T-cell (primary cell): ENCODE results near the gene MRPS27. TPM values are rescaled to one million over a fixed set of nuclear protein-coding genes. Genes with fewer than 3 reads are reported as not detected.

Experiments
- ATAC-seq, 4 experiments: fragments of 200-7000 bp in 3 of 4; fragments of 150-1000 bp in 1 of 4; cut with Tn5 transposase; replicated peaks in 1 of 4; 1 replicate in 3 of 4; 2 replicates in 1 of 4; pipeline ENCODE4 v1.10.0; 2021; ENCODE audit warnings: moderate library complexity in 3 of 4, mild to moderate bottlenecking in 2 of 4, moderate number of reproducible peaks in 1 of 4
- CTCF ChIA-PET, 2 donors: fragments of 300-600 bp; sonication (Branson Sonifier 250); formaldehyde crosslinking; loops; one replicate each; lab custom pipeline; 2022; ENCODE audit warnings: antibody characterized with exemption in 2 of 2; lab: Charles Lee
- POLR2A ChIA-PET, 2 donors: fragments of 300-600 bp; sonication (Branson Sonifier 250); formaldehyde crosslinking; loops; one replicate each; lab custom pipeline; 2022; ENCODE audit warnings: antibody characterized with exemption in 2 of 2; lab: Charles Lee
- DNase-seq, 35 experiments: peaks; one replicate each; pipeline versions ENCODE4 v3.0.0 to v3.0.0-alpha.2; 2013 to 2023
- H3K27ac ChIP-seq: one replicate; pipeline ENCODE4 v1.5.1; 2013; ENCODE audit warnings: low read length
- H3K27me3 ChIP-seq, 2 experiments: replicated peaks in 1 of 2; 1 replicate in 1 of 2; 2 replicates in 1 of 2; pipeline versions ENCODE4 v1.6.1 to v1.7.0; 2013; ENCODE audit warnings: low read length in 1 of 2, mixed read lengths in 1 of 2; ENCODE audit not compliant: control insufficient read depth in 2 of 2, insufficient read depth in 2 of 2; ENCODE audit errors: extremely low read depth in 1 of 2
- H3K36me3 ChIP-seq, 2 donors: 1 replicate in 1 of 2; 2 replicates in 1 of 2; pipeline versions ENCODE4 v1.6.1 to v1.7.0; 2013; ENCODE audit warnings: low read length in 1 of 2; ENCODE audit not compliant: control insufficient read depth in 2 of 2, insufficient read depth in 1 of 2; ENCODE audit errors: extremely low read depth in 1 of 2
- H3K4me1 ChIP-seq, 2 experiments: 1 replicate in 1 of 2; 2 replicates in 1 of 2; pipeline versions ENCODE4 v1.6.1 to v1.7.0; 2013; ENCODE audit warnings: low read length in 2 of 2, mixed read lengths in 1 of 2; ENCODE audit not compliant: insufficient read depth in 2 of 2, control insufficient read depth in 1 of 2; ENCODE audit errors: extremely low read depth in 1 of 2
- H3K4me3 ChIP-seq, 2 donors: 1 replicate in 1 of 2; 2 replicates in 1 of 2; pipeline versions ENCODE4 v1.5.1 to v1.7.0; 2013; ENCODE audit warnings: mild to moderate bottlenecking in 2 of 2, low read length in 1 of 2, moderate library complexity in 1 of 2; ENCODE audit not compliant: control insufficient read depth in 1 of 2; ENCODE audit errors: extremely low read depth in 1 of 2
- H3K9me3 ChIP-seq: 2 replicates; pipeline ENCODE4 v1.7.0; 2013
- H3K27ac Mint-ChIP-seq, 2 donors: one replicate each; pipeline ENCODE4 v1.8.0; 2020 to 2021; ENCODE audit warnings: mild to moderate bottlenecking in 2 of 2, mixed read lengths in 2 of 2
- H3K27me3 Mint-ChIP-seq, 2 donors: one replicate each; pipeline ENCODE4 v1.8.0; 2021 to 2022; ENCODE audit warnings: mixed read lengths in 2 of 2
- H3K36me3 Mint-ChIP-seq: one replicate; pipeline ENCODE4 v1.8.0; 2021; ENCODE audit warnings: mixed read lengths
- H3K4me1 Mint-ChIP-seq, 3 donors: one replicate each; pipeline ENCODE4 v1.8.0; 2020 to 2022; ENCODE audit warnings: mixed read lengths in 3 of 3, mild to moderate bottlenecking in 1 of 3
- H3K4me3 Mint-ChIP-seq, 3 donors: one replicate each; pipeline ENCODE4 v1.8.0; 2020 to 2022; ENCODE audit warnings: mild to moderate bottlenecking in 3 of 3, mixed read lengths in 3 of 3, moderate library complexity in 3 of 3
- H3K9me3 Mint-ChIP-seq, 3 donors: one replicate each; pipeline ENCODE4 v1.8.0; 2020 to 2022; ENCODE audit warnings: mixed read lengths in 3 of 3
- WGBS: methylation state at CpG from one replicate; pipeline ENCODE4 v1.1.5; 2013; ENCODE audit warnings: missing lambda C conversion rate; ENCODE audit not compliant: insufficient coverage; 5-methylcytosine and 5-hydroxymethylcytosine counted together
- total RNA-seq, 35 experiments: library from RNA in 6 of 35; stranded (reverse) in 6 of 35; fragments of 120-200 nt in 1 of 35; gene quantifications; one replicate each; pipeline versions ENCODE4 v1.2.1 to v1.2.4 and lab custom pipeline; 2013 to 2026

MRPS27 gene
- total RNA-seq, 5 donors from 2014 or later (not counting 1 experiment from before 2014, with no cell fraction given): 34.4 to 43.3 (median 39.7) TPM

GRCh38 chr5:72337159-72337558 is 17.1 kb upstream of the MRPS27 start:
- POLR2A ChIA-PET: no interaction called here
- no peak overlapping the region for H3K4me3 ChIP-seq
- Mint-ChIP-seq H3K27ac (no peak overlapping the region), H3K9me3 (no peaks in the 10 kb centered on the region), H3K36me3 (peaks cover 52% of the 10 kb centered on the region), H3K4me3 (no peak overlapping the region), H3K4me1 (peaks cover 0 to 3% (median 0%) of the 10 kb centered on the region in 3 donors), H3K27me3 (no peaks in the 10 kb centered on the region)
- H3K27ac ChIP-seq: no peak overlapping the region
- H3K27me3 ChIP-seq: no peaks in the 10 kb centered on the region
- no peaks in the 10 kb centered on the region for H3K4me1 ChIP-seq
- CTCF ChIA-PET: no interaction called here
- no peak for DNase-seq
- H3K9me3 ChIP-seq: no peaks in the 10 kb centered on the region
- peaks cover 0 to 32% of the 10 kb centered on the region in 2 donors for H3K36me3 ChIP-seq
- no peak for ATAC-seq
- whole genome bisulfite sequencing: no CpG with 5 or more reads among the region's 1 CpG

GRCh38 chr5:72330712-72331111 is 10.7 kb upstream of the MRPS27 start:
- Mint-ChIP-seq H3K4me1 (no peaks in the 10 kb centered on the region), H3K27ac (no peak overlapping the region), H3K9me3 (no peaks in the 10 kb centered on the region), H3K4me3 (no peak overlapping the region), H3K27me3 (no peaks in the 10 kb centered on the region), H3K36me3 (peaks cover 56% of the 10 kb centered on the region)
- no CpG with 5 or more reads among the region's 1 CpG for WGBS
- Histone ChIP-seq H3K27me3 (no peaks in the 10 kb centered on the region), H3K9me3 (no peaks in the 10 kb centered on the region), H3K36me3 (peaks cover 3 to 41% of the 10 kb centered on the region in 2 donors), H3K27ac (no peak overlapping the region), H3K4me1 (no peaks in the 10 kb centered on the region), H3K4me3 (no peak overlapping the region)
- CTCF ChIA-PET: no interaction called here
- POLR2A ChIA-PET: no interaction called here
- no peak for DNase-seq
- no peak for ATAC-seq

GRCh38 chr5:72328172-72328571 is 8.1 kb upstream of the MRPS27 start:
- no peak overlapping the region for H3K27ac ChIP-seq
- no peaks in the 10 kb centered on the region for H3K27me3 Mint-ChIP-seq
- H3K27me3 ChIP-seq: no peaks in the 10 kb centered on the region
- POLR2A ChIA-PET: no interaction called here
- no peaks in the 10 kb centered on the region for H3K4me1 ChIP-seq
- no peak overlapping the region for H3K27ac Mint-ChIP-seq
- peaks cover 3 to 48% of the 10 kb centered on the region in 2 donors for H3K36me3 ChIP-seq
- CTCF ChIA-PET: no interaction called here
- H3K9me3 ChIP-seq: no peaks in the 10 kb centered on the region
- no peak overlapping the region for H3K4me3 ChIP-seq
- peaks cover 2 to 7% (median 6%) of the 10 kb centered on the region in 3 donors for H3K4me1 Mint-ChIP-seq
- DNase-seq: no peak
- peaks cover 66% of the 10 kb centered on the region for H3K36me3 Mint-ChIP-seq
- no peak overlapping the region for H3K4me3 Mint-ChIP-seq
- ATAC-seq: no peak
- H3K9me3 Mint-ChIP-seq: no peaks in the 10 kb centered on the region

- H3K27me3 ChIP-seq: no peaks in the 10 kb centered on the region
- no peak overlapping the region for H3K4me3 Mint-ChIP-seq
- H3K4me1 Mint-ChIP-seq: peaks cover 6 to 14% (median 10%) of the 10 kb centered on the region in 3 donors
- H3K4me3 ChIP-seq: no peak overlapping the region
- no peak overlapping the region for H3K27ac ChIP-seq
- ChIA-PET POLR2A (no interaction called here), CTCF (no interaction called here)
- H3K36me3 Mint-ChIP-seq: peaks cover 64% of the 10 kb centered on the region
- H3K9me3 ChIP-seq: no peaks in the 10 kb centered on the region
- DNase-seq: no peak
- H3K4me1 ChIP-seq: no peaks in the 10 kb centered on the region
- no peaks in the 10 kb centered on the region for H3K27me3 Mint-ChIP-seq
- peaks cover 3 to 53% of the 10 kb centered on the region in 2 donors for H3K36me3 ChIP-seq
- no peak overlapping the region for H3K27ac Mint-ChIP-seq
- ATAC-seq: no peak
- no peaks in the 10 kb centered on the region for H3K9me3 Mint-ChIP-seq
- whole genome bisulfite sequencing: no CpG with 5 or more reads among the region's 2 CpGs
These were observed 6.2 kb upstream of the MRPS27 start for GRCh38 chr5:72326306-72326649.

GRCh38 chr5:72325566-72326305 is 5.7 kb upstream of the MRPS27 start:
- CTCF ChIA-PET: no interaction called here

GRCh38 chr5:72324189-72324825 is 4.3 kb upstream of the MRPS27 start:
- H3K27ac ChIP-seq: no peak overlapping the region
- ATAC-seq: no peak
- peaks cover 0 to 11% of the 10 kb centered on the region in 2 experiments for H3K4me1 ChIP-seq
- ChIA-PET CTCF (no interaction called here), POLR2A (no interaction called here)
- 73% methylated on average over 3 of the region's 5 CpGs for WGBS
- Mint-ChIP-seq H3K4me3 (no peak overlapping the region), H3K9me3 (no peaks in the 10 kb centered on the region), H3K27me3 (no peaks in the 10 kb centered on the region), H3K27ac (no peak overlapping the region), H3K4me1 (peaks cover 16 to 23% (median 19%) of the 10 kb centered on the region in 3 donors), H3K36me3 (peaks cover 50% of the 10 kb centered on the region)
- DNase-seq: no peak
- no peaks in the 10 kb centered on the region for H3K27me3 ChIP-seq
- peaks cover 3 to 37% of the 10 kb centered on the region in 2 donors for H3K36me3 ChIP-seq
- no peak overlapping the region for H3K4me3 ChIP-seq
- no peaks in the 10 kb centered on the region for H3K9me3 ChIP-seq

More at GRCh38 chr5:72325566-72326305, 5.7 kb upstream of the MRPS27 start:
- Histone ChIP-seq H3K4me1 (peaks cover 0 to 3% of the 10 kb centered on the region in 2 experiments), H3K36me3 (peaks cover 3 to 47% of the 10 kb centered on the region in 2 donors), H3K4me3 (no peak overlapping the region), H3K9me3 (no peaks in the 10 kb centered on the region), H3K27ac (no peak overlapping the region), H3K27me3 (no peaks in the 10 kb centered on the region)
- DNase-seq (no peak), ATAC-seq (no peak)
- Mint-ChIP-seq H3K27ac (no peak overlapping the region), H3K4me1 (peaks cover 9 to 15% (median 14%) of the 10 kb centered on the region in 3 donors), H3K27me3 (no peaks in the 10 kb centered on the region), H3K4me3 (no peak overlapping the region), H3K36me3 (peaks cover 59% of the 10 kb centered on the region), H3K9me3 (no peaks in the 10 kb centered on the region)
- WGBS: 90% methylated on average over 2 of the region's 4 CpGs
- POLR2A ChIA-PET: no interaction called here
